Naive thymus-derived CD4-positive, alpha-beta T cell (primary cell): ENCODE data around the gene GPBP1. TPM values are rescaled to one million over a fixed set of nuclear protein-coding genes. Genes with fewer than 3 reads are reported as not detected.
"Not testable (repeated sequence)": the region's sequence is repeated elsewhere in the genome, so short reads cannot be mapped to it uniquely, and the experiment has no call there.

ENCODE experiments used
- ATAC-seq: fragments of 150-1000 bp; cut with Tn5 transposase; 2 replicates; pipeline ENCODE4 v1.10.0; 2021; ENCODE audit warnings: mild to moderate bottlenecking, moderate library complexity
- CTCF ChIA-PET: fragments of 350-600 bp; sonication (Branson Sonifier 250); formaldehyde crosslinking; loops from one replicate; lab custom pipeline; 2021; ENCODE audit warnings: antibody characterized with exemption; lab: Charles Lee
- POLR2A ChIA-PET: fragments of 350-600 bp; sonication (Branson Sonifier 250); formaldehyde crosslinking; loops from one replicate; lab custom pipeline; 2021; ENCODE audit warnings: antibody characterized with exemption, inconsistent platforms; lab: Charles Lee
- DNase-seq, 9 donors: peaks; one replicate each; pipeline versions ENCODE4 v3.0.0 to v3.0.0-alpha.2; 2020 to 2022; ENCODE audit warnings: mixed read lengths in 1 of 9
- H3K27ac ChIP-seq: one replicate; pipeline ENCODE4 v1.7.0; 2013; ENCODE audit warnings: mild to moderate bottlenecking, low read depth, low read length, moderate library complexity
- H3K27me3 ChIP-seq, 2 donors: one replicate each; pipeline ENCODE4 v1.7.0; 2013; ENCODE audit warnings: low read length in 2 of 2, mild to moderate bottlenecking in 2 of 2, moderate library complexity in 2 of 2; ENCODE audit not compliant: control insufficient read depth in 2 of 2, insufficient read depth in 2 of 2
- H3K36me3 ChIP-seq, 3 experiments: 1 replicate in 2 of 3; 2 replicates in 1 of 3; pipeline ENCODE4 v1.7.0; 2013; ENCODE audit warnings: low read length in 3 of 3, mild to moderate bottlenecking in 3 of 3, moderate library complexity in 1 of 3; ENCODE audit not compliant: insufficient read depth in 3 of 3, control insufficient read depth in 2 of 3
- H3K4me1 ChIP-seq, 2 donors: one replicate each; pipeline ENCODE4 v1.7.0; 2013; ENCODE audit warnings: low read length in 2 of 2, mild to moderate bottlenecking in 2 of 2, moderate library complexity in 1 of 2; ENCODE audit not compliant: control insufficient read depth in 2 of 2, insufficient read depth in 2 of 2
- H3K4me3 ChIP-seq: 2 replicates; pipeline ENCODE4 v1.7.0; 2013; ENCODE audit warnings: mild to moderate bottlenecking, low read length
- H3K9me3 ChIP-seq, 3 experiments: 1 replicate in 2 of 3; 2 replicates in 1 of 3; pipeline ENCODE4 v1.7.0; 2013; ENCODE audit warnings: low read length in 3 of 3; ENCODE audit not compliant: control insufficient read depth in 2 of 3
- H3K27ac Mint-ChIP-seq, 9 donors: one replicate each; pipeline ENCODE4 v1.8.0; 2020 to 2022; ENCODE audit warnings: mixed read lengths in 9 of 9, mild to moderate bottlenecking in 8 of 9, moderate library complexity in 5 of 9, inconsistent platforms in 2 of 9
- H3K27me3 Mint-ChIP-seq, 5 donors: one replicate each; pipeline ENCODE4 v1.8.0; 2021 to 2022; ENCODE audit warnings: mixed read lengths in 5 of 5, mild to moderate bottlenecking in 1 of 5
- H3K36me3 Mint-ChIP-seq, 5 donors: one replicate each; pipeline ENCODE4 v1.8.0; 2020 to 2022; ENCODE audit warnings: mixed read lengths in 5 of 5, mild to moderate bottlenecking in 3 of 5, inconsistent platforms in 1 of 5
- H3K4me1 Mint-ChIP-seq, 7 donors: one replicate each; pipeline ENCODE4 v1.8.0; 2020 to 2022; ENCODE audit warnings: mixed read lengths in 7 of 7, mild to moderate bottlenecking in 3 of 7, inconsistent platforms in 1 of 7
- H3K4me3 Mint-ChIP-seq, 10 donors: one replicate each; pipeline ENCODE4 v1.8.0; 2020 to 2022; ENCODE audit warnings: mild to moderate bottlenecking in 10 of 10, mixed read lengths in 10 of 10, moderate library complexity in 6 of 10, inconsistent platforms in 2 of 10
- H3K9me3 Mint-ChIP-seq, 11 donors: one replicate each; pipeline ENCODE4 v1.8.0; 2020 to 2022; ENCODE audit warnings: mixed read lengths in 11 of 11, mild to moderate bottlenecking in 4 of 11, inconsistent platforms in 1 of 11, moderate library complexity in 1 of 11
- intact Hi-C, 2 donors: fragments of 100-400 bp; cut with micrococcal nuclease; formaldehyde crosslinking; loops; one replicate each; pipeline ENCODE4 v1.15.1; 2023
- polyA plus RNA-seq, 2 donors: library from polyadenylated mRNA; unstranded; fragments of 300-500 nt; fragmentation: Illumina TruSeq; gene quantifications; one replicate each; pipeline ENCODE4 v1.2.3, GENCODE V29; 2021
- total RNA-seq, 6 experiments: library from RNA in 5 of 6; stranded (reverse) in 5 of 6; gene quantifications; 1 replicate in 5 of 6; 2 replicates in 1 of 6; pipeline ENCODE4 v1.2.3 and lab custom pipeline; 2021 to 2026

GPBP1 gene
- total and polyA plus RNA-seq, 7 experiments from 2014 or later = 97.1 to 149 (median 112) TPM

- H3K4me3 ChIP-seq = no peak overlapping the region
- DNase-seq (no peak), ATAC-seq (no peak)
- H3K27ac ChIP-seq = no peak overlapping the region
- Mint-ChIP-seq H3K36me3 (peaks cover 2 to 10% (median 5%) of the 10 kb centered on the region in 5 donors), H3K27ac (no peak overlapping the region), H3K4me3 (no peak overlapping the region), H3K27me3 (peaks cover 0 to 3% (median 0%) of the 10 kb centered on the region in 5 donors), H3K4me1 (no peaks in the 10 kb centered on the region), H3K9me3 (peaks cover 0 to 32% (median 14%) of the 10 kb centered on the region in 11 donors)
- ChIA-PET POLR2A (interaction anchor here (0.7 kb wide), 1 partner anchor 18 kb away, joined by 4 read pairs; no protein-coding TSS in a partner anchor), CTCF (no interaction called here)
- H3K36me3 ChIP-seq = no peaks in the 10 kb centered on the region
- H3K4me1 ChIP-seq = no peaks in the 10 kb centered on the region
- no peaks in the 10 kb centered on the region for H3K27me3 ChIP-seq
- peaks cover 0 to 14% (median 0%) of the 10 kb centered on the region in 3 experiments for H3K9me3 ChIP-seq
- intact Hi-C loops = no loop called here
These were observed 16.7 kb upstream of the GPBP1 start for GRCh38 chr5:57157131-57157530.

- H3K27ac Mint-ChIP-seq = no peak overlapping the region
- H3K27me3 Mint-ChIP-seq = peaks cover 0 to 3% (median 0%) of the 10 kb centered on the region in 5 donors
- H3K36me3 Mint-ChIP-seq = peaks cover 3 to 10% (median 5%) of the 10 kb centered on the region in 5 donors
- no peak for DNase-seq
- ChIA-PET POLR2A (interaction anchor here (0.7 kb wide), 1 partner anchor 18 kb away, joined by 4 read pairs; no protein-coding TSS in a partner anchor), CTCF (interaction anchor here (1.3 kb wide), 1 partner anchor 63 kb away, joined by 3 read pairs; no protein-coding TSS in a partner anchor)
- Histone ChIP-seq H3K9me3 (peaks cover 0 to 14% (median 0%) of the 10 kb centered on the region in 3 experiments), H3K4me1 (no peaks in the 10 kb centered on the region), H3K36me3 (no peaks in the 10 kb centered on the region), H3K27ac (no peak overlapping the region), H3K4me3 (no peak overlapping the region), H3K27me3 (no peaks in the 10 kb centered on the region)
- H3K4me3 Mint-ChIP-seq = no peak overlapping the region
- intact Hi-C loops = no loop called here
- peaks cover 0 to 32% (median 14%) of the 10 kb centered on the region in 11 donors for H3K9me3 Mint-ChIP-seq
- no peak for ATAC-seq
- no peaks in the 10 kb centered on the region for H3K4me1 Mint-ChIP-seq
These were observed 16.2 kb upstream of the GPBP1 start for GRCh38 chr5:57157666-57158065.

- Mint-ChIP-seq H3K9me3 (peaks cover 0 to 7% (median 0%) of the 10 kb centered on the region in 11 donors), H3K4me1 (peaks cover 0 to 12% (median 4%) of the 10 kb centered on the region in 7 donors), H3K27me3 (no peaks in the 10 kb centered on the region), H3K4me3 (no peak overlapping the region), H3K36me3 (peaks cover 0 to 4% (median 0%) of the 10 kb centered on the region in 5 donors), H3K27ac (no peak overlapping the region)
- no peak overlapping the region for H3K4me3 ChIP-seq
- ATAC-seq = no peak
- no peaks in the 10 kb centered on the region for H3K27me3 ChIP-seq
- POLR2A ChIA-PET = no interaction called here
- CTCF ChIA-PET = no interaction called here
- intact Hi-C loops = no loop called here
- DNase-seq = no peak
- no peak overlapping the region for H3K27ac ChIP-seq
- no peaks in the 10 kb centered on the region for H3K9me3 ChIP-seq
- no peaks in the 10 kb centered on the region for H3K4me1 ChIP-seq
- no peaks in the 10 kb centered on the region for H3K36me3 ChIP-seq
These were observed 10.3 kb upstream of the GPBP1 start for GRCh38 chr5:57163553-57164006.

GRCh38 chr5:57164124-57164523 lies 9.7 kb upstream of the GPBP1 start:
- ATAC-seq (no peak), DNase-seq (no peak)
- Histone ChIP-seq H3K4me3 (no peak overlapping the region), H3K27ac (no peak overlapping the region), H3K36me3 (no peaks in the 10 kb centered on the region), H3K27me3 (no peaks in the 10 kb centered on the region), H3K9me3 (no peaks in the 10 kb centered on the region), H3K4me1 (no peaks in the 10 kb centered on the region)
- H3K36me3 Mint-ChIP-seq = peaks cover 0 to 4% (median 0%) of the 10 kb centered on the region in 5 donors
- ChIA-PET POLR2A (no interaction called here), CTCF (no interaction called here)
- H3K4me3 Mint-ChIP-seq = no peak overlapping the region
- H3K9me3 Mint-ChIP-seq = peaks cover 0 to 2% (median 0%) of the 10 kb centered on the region in 11 donors
- intact Hi-C loops = no loop called here
- no peaks in the 10 kb centered on the region for H3K27me3 Mint-ChIP-seq
- H3K4me1 Mint-ChIP-seq = peaks cover 0 to 12% (median 4%) of the 10 kb centered on the region in 7 donors
- H3K27ac Mint-ChIP-seq = no peak overlapping the region

- intact Hi-C loops, DNase-seq, CTCF ChIA-PET, H3K27me3 Mint-ChIP-seq, H3K27me3 ChIP-seq, H3K9me3 Mint-ChIP-seq, H3K4me3 ChIP-seq, ATAC-seq, H3K4me1 ChIP-seq, H3K9me3 ChIP-seq, H3K27ac ChIP-seq, H3K36me3 Mint-ChIP-seq, POLR2A ChIA-PET, H3K27ac Mint-ChIP-seq, H3K36me3 ChIP-seq, H3K4me3 Mint-ChIP-seq: not testable (repeated sequence)
- H3K4me1 Mint-ChIP-seq = peaks cover 0 to 12% (median 4%) of the 10 kb centered on the region in 7 donors
These were observed 8.7 kb upstream of the GPBP1 start for GRCh38 chr5:57165171-57165570.

- Mint-ChIP-seq H3K9me3 (no peaks in the 10 kb centered on the region), H3K27me3 (no peaks in the 10 kb centered on the region), H3K4me1 (peaks cover 0 to 12% (median 4%) of the 10 kb centered on the region in 7 donors), H3K4me3 (no peak overlapping the region), H3K36me3 (peaks cover 0 to 4% (median 0%) of the 10 kb centered on the region in 5 donors), H3K27ac (no peak overlapping the region)
- Histone ChIP-seq H3K9me3 (no peaks in the 10 kb centered on the region), H3K27me3 (no peaks in the 10 kb centered on the region), H3K4me3 (no peak overlapping the region), H3K4me1 (no peaks in the 10 kb centered on the region), H3K27ac (no peak overlapping the region), H3K36me3 (no peaks in the 10 kb centered on the region)
- intact Hi-C loops = no loop called here
- no peak for DNase-seq
- peak; percentile 63 for ATAC-seq
- CTCF ChIA-PET = interaction anchor here (0.6 to 0.7 kb wide), 2 partner anchors 50 to 51 kb away, joined by 3 read pairs; no protein-coding TSS in a partner anchor
- POLR2A ChIA-PET = no interaction called here
These were observed 7.6 kb upstream of the GPBP1 start for GRCh38 chr5:57166276-57166675.

- Histone ChIP-seq H3K9me3 (no peaks in the 10 kb centered on the region), H3K36me3 (no peaks in the 10 kb centered on the region), H3K27me3 (no peaks in the 10 kb centered on the region), H3K27ac (no peak overlapping the region), H3K4me1 (peaks cover 0 to 4% of the 10 kb centered on the region in 2 donors), H3K4me3 (no peak overlapping the region)
- ChIA-PET POLR2A (no interaction called here), CTCF (no interaction called here)
- Mint-ChIP-seq H3K27ac (no peak overlapping the region), H3K4me3 (no peak overlapping the region), H3K4me1 (peaks cover 3 to 17% (median 9%) of the 10 kb centered on the region in 7 donors), H3K9me3 (no peaks in the 10 kb centered on the region), H3K27me3 (no peaks in the 10 kb centered on the region), H3K36me3 (peaks cover 0 to 5% (median 0%) of the 10 kb centered on the region in 5 donors)
- ATAC-seq (no peak), DNase-seq (no peak)
- intact Hi-C loops = no loop called here
These were observed 6.7 kb upstream of the GPBP1 start for GRCh38 chr5:57167201-57167600.
